Measurements from ENCODE around the gene CTXN1.
"Not testable (repeated sequence)": the region's sequence is repeated elsewhere in the genome, so short reads cannot be mapped to it uniquely, and the experiment has no call there.

The CTXN1 gene

GRCh38 chr19:7953060-7953459 is 27.1 kb upstream of the CTXN1 start:
- no peak for DNase-seq

GRCh38 chr19:7947939-7948338 is 22.0 kb upstream of the CTXN1 start:
- DNase-seq, result no peak

GRCh38 chr19:7944177-7944761 is 18.3 kb upstream of the CTXN1 start:
- no peak for DNase-seq

- DNase-seq, result peak; percentile 93
Measured at GRCh38 chr19:7943444-7944176, 17.7 kb upstream of the CTXN1 start, which contains the start of gene TIMM44. Gene TIMM44, minus strand, starts transcription at chr19:7943666. Its CDS starts 15 bp downstream, at chr19:7943651.

GRCh38 chr19:7942981-7943443 is 17.1 kb upstream of the CTXN1 start:
- no peak for DNase-seq

GRCh38 chr19:7941895-7942596 is 16.1 kb upstream of the CTXN1 start:
- no peak for DNase-seq

- DNase-seq, result no peak
Measured at GRCh38 chr19:7940841-7941240, 14.9 kb upstream of the CTXN1 start.

GRCh38 chr19:7934766-7935165 is 8.8 kb upstream of the CTXN1 start:
- no peak for DNase-seq

GRCh38 chr19:7933828-7934725 is 8.1 kb upstream of the CTXN1 start:
- DNase-seq, result no peak

GRCh38 chr19:7933411-7933810 is 7.5 kb upstream of the CTXN1 start:
- no peak for DNase-seq

- no peak for DNase-seq
Measured at GRCh38 chr19:7932930-7933300, 7.0 kb upstream of the CTXN1 start.

GRCh38 chr19:7932276-7932929 is 6.5 kb upstream of the CTXN1 start:
- DNase-seq, result no peak

- DNase-seq, result no peak
Measured at GRCh38 chr19:7931221-7932061, 5.5 kb upstream of the CTXN1 start.

- DNase-seq, result no peak
Measured at GRCh38 chr19:7930765-7931164, 4.8 kb upstream of the CTXN1 start.

- not testable (repeated sequence) for DNase-seq
Measured at GRCh38 chr19:7930030-7930429, 4.1 kb upstream of the CTXN1 start.

GRCh38 chr19:7928741-7929701 is 3.1 kb upstream of the CTXN1 start:
- no peak for DNase-seq

GRCh38 chr19:7928334-7928706 is 2.4 kb upstream of the CTXN1 start:
- DNase-seq, result no peak

- no peak for DNase-seq
Measured at GRCh38 chr19:7927605-7928333, 1.8 kb upstream of the CTXN1 start.
